ENCODE data around the gene ARL8A. TPM values are rescaled to one million over a fixed set of nuclear protein-coding genes. Genes with fewer than 3 reads are reported as not detected.

ARL8A gene
- total and polyA plus RNA-seq, 2 of the 4 experiments (the other 2 are of a cell fraction): 18.1 to 30.7 TPM

- WGBS, 2 experiments (ENCODE audit: extremely low coverage in 2 of 2, insufficient read length in 1 of 2): 11% methylated on average over 3 of the region's 18 CpGs; no CpG with 5 or more reads in 1 of the 2 experiments
These were observed 23.3 kb upstream of the ARL8A start for GRCh38 chr1:202167708-202168415.

More at GRCh38 chr1:202167708-202168415, 23.3 kb upstream of the ARL8A start:
- Histone ChIP-seq H2BK120ac (ENCODE audit: low read depth, low read length) (no peak overlapping the region), H3K27me3 (ENCODE audit: control insufficient read depth, insufficient read depth, low read length) (peaks cover 44% of the 10 kb centered on the region), H3K9ac (ENCODE audit: low read depth, low read length) (no peak overlapping the region), H2BK20ac (ENCODE audit: low read depth, low read length) (no peak overlapping the region), H3K9me1 (ENCODE audit: insufficient read depth, low read length) (no peaks in the 10 kb centered on the region), H2BK5ac (ENCODE audit: low read depth, low read length, poor library complexity, severe bottlenecking) (no peak overlapping the region), H2AK5ac (ENCODE audit: low read depth, low read length) (no peak overlapping the region), H3K23ac (ENCODE audit: low read depth, low read length) (no peak overlapping the region), H4K20me1 (ENCODE audit: insufficient read depth, low read length) (no peaks in the 10 kb centered on the region), H3K18ac (ENCODE audit: low read depth, low read length) (no peak overlapping the region), H3K4ac (ENCODE audit: low read depth, low read length) (no peak overlapping the region), H4K5ac (ENCODE audit: low read depth, low read length) (no peak overlapping the region), H4K91ac (ENCODE audit: insufficient read depth, low read depth, low read length) (no peak overlapping the region), H3K79me1 (ENCODE audit: low read depth in 1 of 2, low read length in 2 of 2) (no peaks in the 10 kb centered on the region), H2BK15ac (ENCODE audit: low read depth, low read length) (no peak overlapping the region), H3K4me3 (ENCODE audit: insufficient read depth, low read depth, low read length) (no peak overlapping the region), H2AK9ac (replicated peaks; ENCODE audit: low read depth, low read length, poor library complexity) (no peak overlapping the region), H3K9me3 (ENCODE audit: control insufficient read depth, insufficient read depth, low read length) (no peaks in the 10 kb centered on the region), H3K56ac (ENCODE audit: extremely low read depth, insufficient read depth, low read length) (no peak overlapping the region), H3K4me2 (ENCODE audit: low read depth, low read length) (no peak overlapping the region), H2AFZ (replicated peaks; ENCODE audit: low read length, poor library complexity) (no peak overlapping the region), H3K27ac (ENCODE audit: insufficient read depth, low read length) (no peak overlapping the region), H3K36me3 (ENCODE audit: control insufficient read depth, insufficient read depth, low read length) (no peaks in the 10 kb centered on the region), H3K4me1 (ENCODE audit: control insufficient read depth, insufficient read depth, low read length) (no peaks in the 10 kb centered on the region), H3K14ac (replicated peaks; ENCODE audit: low read depth, low read length) (no peak overlapping the region), H4K8ac (ENCODE audit: low read depth in 2 of 2, low read length in 2 of 2) (no peak overlapping the region)
- DNase-seq: no peak
- BruUV-seq (replicated peaks): no TSS peak
- dilution Hi-C loops (cut with HindIII; ENCODE audit: low sequenced_read_pairs, unreplicated experiment) (no loop called here), intact Hi-C loops (cut with micrococcal nuclease) (loop anchor here (10.0 kb wide), 1 partner anchor 893 kb away; no protein-coding TSS in a partner anchor), in situ Hi-C loops (cut with MboI; ENCODE audit: low sequenced_read_pairs) (no loop called here)
- no peak for ATAC-seq (ENCODE audit: low read depth)
- ChIA-PET POLR2A (ENCODE audit: unreplicated experiment) (no interaction called here), CTCF (no interaction called here)
- no peak for TF ChIP-seq CHD1 (IDR thresholded peaks at IDR 0.05; ENCODE audit: low read depth, low read length)
- TF ChIP-seq MXI1 (IDR thresholded peaks at IDR 0.05; ENCODE audit: borderline replicate concordance, low read depth, low read length): no peak
- TF ChIP-seq SMC3 (IDR thresholded peaks at IDR 0.05; ENCODE audit: low read depth, low read length): no peak
- no peak for TF ChIP-seq CEBPB (IDR thresholded peaks at IDR 0.05; ENCODE audit: low read depth, low read length)
- no peak for TF ChIP-seq MAZ (IDR thresholded peaks at IDR 0.05; ENCODE audit: borderline replicate concordance, low read depth, low read length)
- TF ChIP-seq POLR2A (IDR thresholded peaks at IDR 0.05; ENCODE audit: low read depth, low read length): no peak
- no peak for TF ChIP-seq RCOR1 (IDR thresholded peaks at IDR 0.05; ENCODE audit: insufficient replicate concordance, low read length)
- no peak for TF ChIP-seq FOS (IDR thresholded peaks at IDR 0.05; ENCODE audit: low read depth, low read length)
- TF ChIP-seq RFX5 (IDR thresholded peaks at IDR 0.05; ENCODE audit: low read depth, low read length): no peak
- no peak for TF ChIP-seq BHLHE40 (IDR thresholded peaks at IDR 0.05; ENCODE audit: low read depth, low read length)
- no peak for TF ChIP-seq RAD21 (IDR thresholded peaks at IDR 0.05; ENCODE audit: low read length)
- TF ChIP-seq CTCF (conservative IDR thresholded peaks at IDR 0.05; ENCODE audit: low read depth, low read length): no peak
- TF ChIP-seq USF2 (IDR thresholded peaks at IDR 0.05; ENCODE audit: low read depth, low read length): no peak
- TF ChIP-seq NFE2L2 (IDR thresholded peaks at IDR 0.05; ENCODE audit: low read depth, low read length): no peak
- TF ChIP-seq MAFK (IDR thresholded peaks at IDR 0.05; ENCODE audit: low read depth, low read length): no peak
- no peak for TF ChIP-seq ELK1 (IDR thresholded peaks at IDR 0.05; ENCODE audit: borderline replicate concordance, low read depth, low read length)

Measured in IMR-90 (cell line).